CD4-positive, alpha-beta T cell treated with Interleukin-15 for 1 hour (primary cell): ENCODE results near the gene USH2A.

Source experiments
- DNase-seq: peaks from one replicate; pipeline ENCODE4 v3.0.0-alpha.2; 2020

The USH2A gene

DNA sequence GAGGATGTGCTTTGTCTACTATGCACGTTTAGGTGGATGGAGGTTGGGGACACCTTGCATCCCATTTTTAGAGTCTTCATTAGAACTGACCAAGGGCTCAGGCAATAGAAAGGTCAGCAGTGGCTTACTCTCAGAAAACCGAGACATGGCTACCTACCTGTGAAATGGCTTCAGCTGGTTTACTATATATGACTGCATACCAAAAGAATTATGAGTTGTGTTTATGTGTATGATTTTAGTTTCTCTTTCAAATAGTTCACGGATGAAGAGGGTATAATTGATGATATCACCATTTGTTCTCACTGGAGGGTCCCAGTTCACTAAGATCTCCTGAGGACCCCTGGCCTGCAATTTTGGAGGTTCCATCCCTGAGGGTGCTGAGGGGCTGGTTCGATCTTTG, 749.3 kb downstream of the USH2A start:
- no peak for DNase-seq

GRCh38 chr1:215672482-215672881, 750.8 kb downstream of the USH2A start:
- DNase-seq: no peak

DNA sequence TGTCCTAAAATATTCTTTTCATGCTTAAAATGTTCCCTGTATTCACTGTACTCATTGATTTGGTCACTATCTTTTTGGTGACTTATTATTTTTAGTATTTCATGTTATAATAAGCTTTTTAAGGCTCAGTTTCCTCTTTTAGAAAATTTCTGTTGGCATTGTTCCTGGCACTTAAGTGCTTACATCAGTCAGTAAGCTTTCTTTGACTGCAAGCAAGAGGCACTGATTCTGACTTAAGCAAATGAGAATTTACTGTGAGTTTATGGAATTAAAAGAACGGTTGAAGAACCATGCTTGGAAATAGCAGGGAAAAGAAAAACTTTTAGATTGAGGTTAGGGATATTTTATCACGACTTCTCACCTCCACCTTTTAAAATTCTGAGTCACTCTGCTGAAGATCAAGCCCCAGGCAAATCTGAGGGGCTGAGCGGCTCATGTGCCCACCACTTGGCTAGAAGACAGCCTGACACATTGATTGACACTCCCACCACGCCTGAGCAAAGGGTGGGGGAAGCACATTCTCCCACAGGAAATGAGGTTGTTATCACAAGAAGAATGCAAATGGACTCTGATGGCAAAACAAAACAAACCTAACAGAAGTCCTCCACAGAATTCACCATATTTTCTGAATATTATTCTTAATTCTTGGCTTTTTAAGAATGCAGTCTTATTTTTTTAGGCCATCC, 753.3 kb downstream of the USH2A start:
- no peak for DNase-seq

GRCh38 chr1:215667761-215668160, 755.5 kb downstream of the USH2A start:
- DNase-seq: no peak

DNA sequence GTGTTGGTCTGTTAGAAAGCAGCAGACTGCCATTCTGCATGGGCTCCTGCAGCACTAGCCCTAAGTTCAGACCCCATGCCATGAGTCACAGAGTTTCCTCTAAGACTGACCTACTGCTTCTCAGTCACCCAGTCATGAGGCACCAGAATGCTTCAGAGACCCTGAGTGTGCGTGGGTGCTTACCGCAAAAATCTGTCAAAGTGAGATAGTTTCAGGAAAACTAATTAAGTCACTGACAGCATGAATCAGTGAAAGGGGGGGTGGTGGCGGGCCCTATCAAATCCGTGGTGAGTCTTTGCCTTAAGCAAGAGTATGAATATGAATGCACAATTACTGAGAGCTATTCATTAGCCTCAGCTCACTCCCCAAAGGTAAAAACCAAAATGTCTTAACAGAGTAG, 758.0 kb downstream of the USH2A start:
- DNase-seq: no peak

GRCh38 chr1:215661033-215661432, 762.2 kb downstream of the USH2A start:
- no peak for DNase-seq

- DNase-seq: no peak
Measured at GRCh38 chr1:215660259-215660658, 763.0 kb downstream of the USH2A start.

- no peak for DNase-seq
Measured at GRCh38 chr1:215657047-215657446, 766.2 kb downstream of the USH2A start.

DNA sequence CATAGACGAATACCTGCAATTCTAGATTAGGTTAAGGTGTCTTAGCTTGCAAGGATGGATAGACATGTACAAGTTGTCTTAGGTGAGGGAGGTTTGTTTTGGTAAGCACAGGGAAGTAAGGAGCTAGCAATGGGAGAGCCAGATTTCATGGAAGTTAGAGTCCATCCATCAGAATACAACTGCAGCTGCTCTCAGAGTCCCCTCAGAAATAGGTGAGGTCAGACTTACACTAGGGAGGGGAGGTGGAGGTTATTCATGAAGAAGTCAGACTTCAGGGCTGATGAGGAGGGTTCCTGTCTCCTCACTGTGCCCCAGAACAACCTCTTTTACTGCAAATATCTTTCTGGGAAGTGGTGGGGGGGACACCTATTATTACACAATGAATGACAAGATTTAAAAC, 770.9 kb downstream of the USH2A start:
- DNase-seq: no peak

DNA sequence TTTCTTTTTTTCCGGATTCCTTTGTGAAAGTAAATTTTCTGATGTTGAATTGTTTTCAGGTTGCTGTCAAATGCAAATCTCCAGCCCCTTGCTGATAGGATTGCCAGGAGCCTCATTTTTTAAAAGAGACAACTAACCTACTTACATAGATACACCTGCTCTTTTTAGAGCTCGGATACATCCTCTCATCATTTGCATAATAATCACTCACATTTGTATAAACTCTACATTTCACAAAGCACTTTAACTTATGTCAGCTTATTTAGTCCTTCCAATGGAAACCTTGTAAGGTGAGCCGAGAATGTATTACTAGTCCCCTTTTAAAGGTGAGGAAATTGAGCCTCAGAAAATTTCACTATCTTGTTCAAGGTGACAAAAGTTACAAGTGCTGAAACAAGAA, 771.4 kb downstream of the USH2A start:
- DNase-seq: no peak

DNA sequence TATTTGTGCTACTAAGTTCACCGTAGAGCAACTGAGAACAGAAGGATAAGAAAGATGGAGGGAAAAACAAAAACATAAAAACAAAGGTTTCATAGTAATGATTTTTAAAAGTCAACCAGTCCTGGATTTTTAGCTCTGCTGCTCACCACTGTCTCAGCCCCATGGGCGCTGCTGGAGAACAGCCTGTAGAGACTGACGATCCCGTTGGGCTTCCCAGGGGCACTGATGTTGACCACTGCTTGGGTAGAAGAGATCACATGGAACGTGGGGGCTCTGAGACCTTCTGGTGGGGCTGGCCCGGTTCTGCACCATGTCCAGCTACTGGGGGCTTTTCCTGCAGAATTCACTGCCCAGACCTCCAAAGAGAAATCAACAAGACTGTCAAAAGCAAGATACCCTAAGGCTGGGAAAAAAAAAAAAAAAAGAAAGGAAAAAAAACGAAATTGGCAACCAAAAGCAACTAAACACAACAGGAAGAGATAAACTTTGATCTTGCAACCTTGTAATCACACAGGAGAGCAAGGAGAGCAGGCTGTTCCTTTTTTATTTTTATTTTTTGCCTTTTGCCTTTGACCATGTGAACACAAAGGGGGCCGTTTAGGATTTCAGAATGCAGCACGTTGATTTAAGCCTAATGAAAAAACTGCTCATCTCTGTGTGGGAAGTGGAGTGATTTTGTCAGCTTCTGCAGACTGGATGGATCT, 772.6 kb downstream of the USH2A start:
- DNase-seq: no peak

- no peak for DNase-seq
Measured at GRCh38 chr1:215648957-215649356, 774.3 kb downstream of the USH2A start.

DNA sequence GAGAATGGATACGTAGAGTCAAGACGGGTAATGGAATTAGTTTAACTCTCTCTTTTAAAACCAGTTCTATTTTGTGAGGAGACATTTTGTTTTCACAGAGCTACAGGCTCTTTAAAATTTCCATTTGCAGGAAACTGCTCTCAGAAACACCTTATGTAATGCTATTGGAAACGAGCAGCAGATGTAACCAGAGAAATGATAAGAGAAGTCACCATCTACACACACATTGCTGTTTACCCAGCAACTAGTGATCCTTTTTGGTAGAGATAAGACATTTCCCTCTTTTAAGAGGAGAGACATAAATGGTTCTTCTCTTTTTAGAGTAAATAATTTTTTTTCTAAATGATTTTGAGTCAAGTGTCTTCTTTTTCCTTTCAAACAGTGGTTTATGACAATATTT, 775.5 kb downstream of the USH2A start:
- no peak for DNase-seq

GRCh38 chr1:215645861-215646260, 777.4 kb downstream of the USH2A start:
- DNase-seq: no peak

DNA sequence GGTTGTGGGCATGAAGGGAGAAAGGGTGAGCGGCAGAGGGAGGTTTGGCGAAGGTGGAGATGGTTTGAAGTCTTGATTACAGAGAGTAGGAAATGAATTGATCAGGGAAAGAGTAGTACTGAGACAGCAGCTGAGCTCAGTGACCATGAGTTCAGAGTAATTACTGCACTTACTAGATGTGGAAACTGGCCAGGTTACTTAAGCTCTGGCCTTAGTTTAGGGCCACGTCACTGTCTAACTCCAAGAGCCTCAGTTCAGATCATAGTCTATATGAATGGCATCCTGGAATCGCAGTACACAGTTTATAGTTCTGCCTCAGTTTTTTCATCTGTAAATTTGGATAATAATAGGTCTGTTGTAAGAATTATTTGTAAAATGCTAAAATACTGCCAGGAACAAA, 778.1 kb downstream of the USH2A start:
- no peak for DNase-seq

GRCh38 chr1:215643592-215644321, 779.5 kb downstream of the USH2A start:
- DNase-seq: no peak

GRCh38 chr1:215640429-215641148, 782.7 kb downstream of the USH2A start:
- DNase-seq: no peak

DNA sequence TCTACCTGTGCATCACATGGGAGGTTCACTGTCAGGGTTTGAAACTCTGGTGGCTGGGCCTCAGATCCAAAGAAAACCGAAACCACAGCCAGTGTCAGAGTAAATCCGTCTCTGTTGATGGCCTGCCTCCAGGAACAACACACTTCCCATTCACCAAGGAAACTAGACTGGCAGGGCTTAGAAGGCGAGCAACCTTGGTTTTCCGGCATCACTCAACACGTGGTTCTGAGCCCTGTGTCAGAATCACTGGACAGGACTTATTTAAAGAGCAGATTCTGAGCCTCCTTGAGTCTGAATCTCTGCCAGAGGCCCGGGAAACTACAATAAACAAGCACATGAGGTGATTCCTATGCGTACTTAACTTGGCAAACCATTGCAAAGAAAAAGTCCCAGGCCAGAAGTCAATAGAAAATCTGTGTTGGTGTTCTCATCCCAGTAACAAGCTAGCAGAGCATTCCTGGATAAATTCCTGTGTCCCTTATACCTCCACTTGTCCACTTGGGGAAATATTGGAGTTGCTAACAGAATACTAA, 786.1 kb downstream of the USH2A start:
- DNase-seq: no peak

- no peak for DNase-seq
Measured at GRCh38 chr1:215636258-215636965, 786.8 kb downstream of the USH2A start.

DNA sequence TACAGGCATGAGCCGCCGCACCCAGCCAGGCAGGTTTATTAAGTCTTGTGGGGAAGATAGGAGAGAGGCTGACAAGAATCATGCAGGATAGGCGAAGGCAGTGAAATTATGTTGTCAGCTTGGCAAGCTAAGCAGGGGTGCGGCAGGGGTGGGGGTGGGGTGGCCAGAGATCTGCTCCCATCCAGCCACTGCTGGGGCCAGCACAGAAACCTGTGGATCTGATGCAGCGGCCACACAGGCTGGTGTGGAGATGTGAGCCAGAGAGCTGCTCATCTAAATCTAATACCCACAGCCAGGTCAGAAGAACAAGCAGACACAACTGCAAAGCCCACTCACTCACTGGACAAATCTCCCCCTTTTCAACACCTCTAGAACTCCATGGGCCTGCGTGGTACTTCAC, 787.4 kb downstream of the USH2A start:
- no peak for DNase-seq

DNA sequence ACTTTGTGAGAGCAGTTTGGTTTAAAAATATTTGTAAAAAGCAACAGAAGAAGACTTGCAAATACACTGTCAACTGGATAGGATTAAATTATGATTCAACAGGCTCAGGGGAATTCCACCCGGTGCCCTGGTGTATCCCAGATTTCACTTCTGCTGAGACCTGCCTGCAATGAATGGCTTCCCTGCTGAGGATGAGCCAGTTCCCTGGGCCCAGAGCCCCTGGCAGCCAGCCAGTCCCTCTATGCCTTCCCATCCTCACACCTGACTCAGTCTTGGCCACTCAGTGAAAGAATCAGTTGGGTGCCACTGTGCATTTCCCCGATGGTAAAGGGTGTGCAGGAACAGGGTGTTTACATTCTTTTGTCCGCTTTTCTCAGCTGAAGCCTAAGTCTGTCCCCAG, 791.8 kb downstream of the USH2A start:
- DNase-seq: no peak

- DNase-seq: no peak
Measured at GRCh38 chr1:215631040-215631439, 792.2 kb downstream of the USH2A start.

GRCh38 chr1:215625949-215626348, 797.3 kb downstream of the USH2A start:
- no peak for DNase-seq
